GM13977 (cell line): ENCODE data around the gene MCIDAS.
A peak's percentile ranks its signal among the peaks of the same experiment; 100 is the strongest.

Experiments used
- DNase-seq: peaks from one replicate; pipeline ENCODE4 v3.0.0; 2012; ENCODE audit warnings: low spot score
- in situ Hi-C: fragments of 300-500 bp; cut with MboI; formaldehyde crosslinking; loops from one replicate; pipeline ENCODE4 v1.12.0; 2022; ENCODE audit warnings: low sequenced_read_pairs, low pct_unique_long_range_greater_than_20kb, mixed read lengths, inconsistent platforms; ENCODE audit not compliant: unreplicated experiment
- TF ChIP-seq, protein P1 (sequence below): IDR thresholded peaks from 2 replicates; pipeline ENCODE4 v1.5.1; 2012; ENCODE audit warnings: mild to moderate bottlenecking, control low read depth; ENCODE audit not compliant: insufficient read depth; ENCODE audit errors: extremely low read depth, missing control alignments

Gene MCIDAS

DNA sequence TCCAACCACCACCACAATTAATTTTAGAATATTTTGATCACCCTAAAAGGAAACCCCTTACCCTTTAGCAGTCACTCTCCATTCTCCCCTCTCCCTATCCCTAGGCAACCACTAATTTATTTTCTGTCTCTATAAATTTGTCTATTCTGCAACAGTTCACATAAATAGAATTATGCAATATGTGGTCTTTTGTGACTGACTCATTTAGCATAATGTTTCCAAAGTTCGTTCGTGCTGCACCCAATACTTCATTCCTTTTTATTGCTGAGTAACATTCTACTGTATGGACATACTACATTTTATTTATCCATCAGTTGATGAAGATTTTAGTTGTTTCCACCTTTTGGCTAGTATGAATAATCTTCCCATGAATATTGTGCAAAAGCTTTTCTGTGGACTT, 36.0 kb downstream of the MCIDAS start:
- no peak for DNase-seq
- in situ Hi-C loops, result no loop called here
- TF ChIP-seq, protein P1, sequence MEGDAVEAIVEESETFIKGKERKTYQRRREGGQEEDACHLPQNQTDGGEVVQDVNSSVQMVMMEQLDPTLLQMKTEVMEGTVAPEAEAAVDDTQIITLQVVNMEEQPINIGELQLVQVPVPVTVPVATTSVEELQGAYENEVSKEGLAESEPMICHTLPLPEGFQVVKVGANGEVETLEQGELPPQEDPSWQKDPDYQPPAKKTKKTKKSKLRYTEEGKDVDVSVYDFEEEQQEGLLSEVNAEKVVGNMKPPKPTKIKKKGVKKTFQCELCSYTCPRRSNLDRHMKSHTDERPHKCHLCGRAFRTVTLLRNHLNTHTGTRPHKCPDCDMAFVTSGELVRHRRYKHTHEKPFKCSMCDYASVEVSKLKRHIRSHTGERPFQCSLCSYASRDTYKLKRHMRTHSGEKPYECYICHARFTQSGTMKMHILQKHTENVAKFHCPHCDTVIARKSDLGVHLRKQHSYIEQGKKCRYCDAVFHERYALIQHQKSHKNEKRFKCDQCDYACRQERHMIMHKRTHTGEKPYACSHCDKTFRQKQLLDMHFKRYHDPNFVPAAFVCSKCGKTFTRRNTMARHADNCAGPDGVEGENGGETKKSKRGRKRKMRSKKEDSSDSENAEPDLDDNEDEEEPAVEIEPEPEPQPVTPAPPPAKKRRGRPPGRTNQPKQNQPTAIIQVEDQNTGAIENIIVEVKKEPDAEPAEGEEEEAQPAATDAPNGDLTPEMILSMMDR, result no peak

DNA sequence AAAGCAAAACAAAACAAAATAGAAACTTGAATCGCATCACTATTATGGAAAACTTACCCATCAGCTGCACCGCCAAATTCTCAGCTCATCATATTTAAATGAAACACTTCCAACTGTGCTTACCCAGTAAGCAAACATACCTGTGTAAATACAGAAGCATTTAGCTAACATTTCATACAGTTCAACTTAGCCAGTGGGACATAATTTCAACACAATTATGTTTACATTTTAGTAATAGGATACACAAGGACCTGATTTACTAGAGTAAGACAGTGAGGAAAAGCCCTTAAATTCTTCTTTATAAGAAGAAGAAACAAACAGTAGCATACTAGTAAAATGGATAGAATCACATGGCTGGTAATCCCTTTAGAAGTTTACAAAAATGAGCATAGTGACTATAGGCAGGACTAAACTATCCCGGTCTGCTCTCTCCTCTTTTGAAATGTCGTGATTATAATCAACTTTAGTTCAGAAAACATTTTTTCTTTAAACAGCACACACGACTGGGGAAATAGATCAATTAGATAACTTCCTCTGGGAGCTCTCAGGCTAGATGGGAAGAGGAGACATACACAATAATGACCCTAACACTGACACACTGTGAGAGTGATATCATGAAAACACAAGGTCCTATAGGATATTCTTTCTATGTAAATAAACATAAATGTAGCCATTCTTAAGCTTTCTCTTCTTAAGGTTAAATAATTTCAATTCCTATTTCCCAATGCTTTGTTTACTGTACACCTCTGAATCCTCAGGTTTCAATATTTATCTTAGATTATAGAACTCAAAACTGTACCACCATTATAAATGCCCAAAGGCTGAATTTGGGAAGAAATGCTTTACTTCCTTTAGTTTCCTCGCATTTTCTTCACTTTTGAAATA, 38.2 kb downstream of the MCIDAS start:
- TF ChIP-seq, protein P1, result no peak
- in situ Hi-C loops, result no loop called here
- DNase-seq, result no peak

DNA sequence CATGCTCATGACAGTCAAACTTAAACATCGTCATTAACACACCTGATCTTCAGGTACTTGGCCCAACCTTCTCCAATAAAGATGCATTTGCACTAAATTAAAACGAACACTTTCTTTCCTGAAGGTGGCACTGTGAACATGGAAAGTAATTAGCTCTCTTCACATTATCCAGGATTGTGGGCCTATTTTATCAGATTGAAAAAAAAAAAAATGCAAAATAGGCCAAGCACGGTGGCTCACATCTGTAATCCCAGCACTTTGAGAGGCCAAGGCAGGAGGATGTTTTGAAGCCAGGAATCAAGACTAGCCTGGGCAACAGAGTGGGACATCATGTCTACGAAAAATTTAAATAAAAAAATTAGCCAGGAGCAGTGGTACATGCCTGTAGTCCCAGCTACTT, 39.7 kb downstream of the MCIDAS start:
- DNase-seq, result no peak
- TF ChIP-seq, protein P1, result peak; percentile 30
- in situ Hi-C loops, result no loop called here

DNA sequence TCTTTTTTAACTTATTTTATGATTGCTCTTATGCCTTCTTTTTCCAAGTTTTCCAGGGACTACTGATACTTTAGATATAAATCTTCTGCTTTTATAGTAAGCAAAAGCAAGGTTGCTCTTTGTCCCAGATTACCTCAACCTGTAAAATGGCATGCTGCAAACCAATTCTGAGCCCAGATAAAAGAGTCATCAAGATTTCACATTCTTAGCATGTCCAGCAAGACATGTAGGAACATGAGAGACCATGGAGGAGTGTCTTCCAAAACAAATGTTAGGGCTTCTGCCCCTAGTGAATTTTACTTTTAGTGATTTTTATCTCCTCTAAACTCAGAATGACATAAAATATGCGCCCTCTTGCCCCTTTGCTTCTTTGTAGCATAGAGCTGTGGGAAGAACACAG, 47.1 kb downstream of the MCIDAS start:
- DNase-seq, result no peak
- in situ Hi-C loops, result no loop called here
- TF ChIP-seq, protein P1, result no peak

DNA sequence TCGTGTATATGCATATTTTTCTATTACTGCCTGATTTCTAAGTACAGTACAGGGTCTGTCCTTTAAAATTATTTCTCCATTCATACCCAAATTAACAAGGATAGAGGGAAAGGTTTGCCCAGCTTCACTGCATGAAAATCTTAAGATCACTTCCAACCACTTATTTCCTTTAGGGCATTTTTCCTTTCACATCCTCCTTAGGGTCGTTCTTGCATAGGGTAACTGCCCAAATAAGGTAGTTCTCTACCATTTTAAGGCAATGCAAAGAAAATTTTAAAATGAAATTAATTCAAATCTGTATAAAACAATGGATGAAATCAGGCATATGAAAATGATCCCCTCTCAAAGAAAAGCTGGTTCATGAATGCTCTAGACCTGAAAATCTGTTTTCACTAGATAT, 50.0 kb downstream of the MCIDAS start:
- in situ Hi-C loops, result no loop called here
- TF ChIP-seq, protein P1, result no peak
- no peak for DNase-seq

DNA sequence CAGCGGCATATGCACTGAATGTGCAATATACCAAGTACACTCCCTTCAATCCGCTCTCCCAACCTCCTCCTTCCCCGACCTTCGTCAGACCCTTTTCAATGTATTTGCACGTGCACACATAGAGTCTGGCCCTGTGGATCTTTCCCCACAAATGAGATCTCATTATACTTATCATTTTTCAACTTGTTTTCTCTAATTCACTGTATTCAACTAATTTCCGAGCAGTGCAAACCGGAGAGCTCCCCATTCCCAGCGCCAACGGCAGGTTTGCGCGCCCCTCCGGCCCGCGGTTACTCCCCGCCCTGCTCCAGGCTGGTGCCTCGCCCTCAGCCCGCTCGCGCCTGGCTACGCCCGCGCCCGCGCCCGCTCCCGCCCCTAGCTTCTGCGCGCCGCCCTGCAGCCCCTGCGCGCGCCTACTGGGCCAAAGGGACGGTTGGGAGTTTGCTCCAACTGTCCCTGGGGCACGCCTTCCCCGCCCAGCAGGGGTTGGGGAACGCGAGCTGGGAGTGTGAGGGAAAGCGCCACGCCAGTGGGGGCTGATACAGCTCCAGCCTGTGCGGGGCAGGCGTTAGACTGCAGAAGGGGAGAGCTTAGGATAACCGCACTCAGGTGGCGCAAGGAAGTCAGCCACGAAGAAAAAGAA, 50.8 kb downstream of the MCIDAS start:
- DNase-seq, result peak; percentile 26
- TF ChIP-seq, protein P1, result peak; percentile 2
- in situ Hi-C loops, result no loop called here
